Superior temporal gyrus (tissue), 1 donor: Measurements from ENCODE around the gene NKD1.

Source experiments
- DNase-seq: peaks from one replicate; pipeline ENCODE4 v3.0.0-alpha.2; 2016; ENCODE audit errors: extremely low spot score

The NKD1 gene

GRCh38 chr16:50694206-50694605 is 146.0 kb downstream of the NKD1 start:
- DNase-seq, result no peak

GRCh38 chr16:50695017-50696000 is 147.1 kb downstream of the NKD1 start:
- no peak for DNase-seq

GRCh38 chr16:50696126-50696525 is 147.9 kb downstream of the NKD1 start:
- no peak for DNase-seq

GRCh38 chr16:50696575-50697420 is 148.6 kb downstream of the NKD1 start:
- DNase-seq, result no peak

GRCh38 chr16:50697421-50697715 is 149.2 kb downstream of the NKD1 start:
- DNase-seq, result no peak

GRCh38 chr16:50697881-50698767 is 149.9 kb downstream of the NKD1 start:
- DNase-seq, result no peak
